Activated T-helper 2 cell treated with anti-CD3 and anti-CD28 coated beads, Interferon-gamma antibody, Interleukin-2, Interleukin-4, amounts not matched to agents 10 μg/mL and 5 μg/mL and 100 μg/mL, durations not matched to agents 14 hours and 24 hours and 36 hours (primary cell): ENCODE measurements around the gene RIPOR3. TPM values are rescaled to one million over a fixed set of nuclear protein-coding genes. Genes with fewer than 3 reads are reported as not detected.
A peak's percentile ranks its signal among the peaks of the same experiment; 100 is the strongest.

Experiments used
- DNase-seq: peaks from one replicate; pipeline ENCODE4 v3.0.0; 2021; ENCODE audit warnings: low spot score
- H3K27ac Mint-ChIP-seq: one replicate; pipeline ENCODE4 v1.8.0; 2021; ENCODE audit warnings: mixed read lengths
- H3K27me3 Mint-ChIP-seq: one replicate; pipeline ENCODE4 v1.8.0; 2021; ENCODE audit warnings: low read depth, mixed read lengths
- H3K36me3 Mint-ChIP-seq: one replicate; pipeline ENCODE4 v1.8.0; 2021; ENCODE audit warnings: low read depth, mixed read lengths
- H3K4me1 Mint-ChIP-seq: one replicate; pipeline ENCODE4 v1.8.0; 2021; ENCODE audit warnings: low read depth, mixed read lengths
- H3K4me3 Mint-ChIP-seq: one replicate; pipeline ENCODE4 v1.8.0; 2021; ENCODE audit warnings: low read depth, mild to moderate bottlenecking, moderate library complexity, mixed read lengths
- H3K9me3 Mint-ChIP-seq: one replicate; pipeline ENCODE4 v1.8.0; 2021; ENCODE audit warnings: mixed read lengths
- intact Hi-C: fragments of 100-400 bp; cut with micrococcal nuclease; formaldehyde crosslinking; loops from one replicate; pipeline ENCODE4 v1.15.1; 2023
- total RNA-seq: library from RNA; stranded (reverse); gene quantifications from 2 replicates; pipeline ENCODE4 v1.2.3, GENCODE V29; 2022

The RIPOR3 gene
- total RNA-seq, 1 donor from 2014 or later = not detected

GRCh38 chr20:50582092-50582491, 109.2 kb downstream of the RIPOR3 start:
- Mint-ChIP-seq H3K27me3 (no peaks in the 10 kb centered on the region), H3K9me3 (no peaks in the 10 kb centered on the region), H3K36me3 (peaks cover 86% of the 10 kb centered on the region), H3K4me3 (no peak overlapping the region), H3K4me1 (peaks cover 4% of the 10 kb centered on the region), H3K27ac (no peak overlapping the region)
- no peak for DNase-seq
- intact Hi-C loops = no loop called here

- Mint-ChIP-seq H3K27ac (no peak overlapping the region), H3K4me1 (peaks cover 7% of the 10 kb centered on the region), H3K4me3 (no peak overlapping the region), H3K9me3 (no peaks in the 10 kb centered on the region), H3K27me3 (no peaks in the 10 kb centered on the region), H3K36me3 (peaks cover 82% of the 10 kb centered on the region)
- intact Hi-C loops = no loop called here
- no peak for DNase-seq
Observed at GRCh38 chr20:50580842-50581544, 110.3 kb downstream of the RIPOR3 start.

- peaks cover 12% of the 10 kb centered on the region for H3K4me1 Mint-ChIP-seq
Observed at GRCh38 chr20:50580016-50580747, 111.2 kb downstream of the RIPOR3 start.

GRCh38 chr20:50579511-50579910, 111.8 kb downstream of the RIPOR3 start:
- H3K4me3 Mint-ChIP-seq = no peak overlapping the region
- H3K27me3 Mint-ChIP-seq = no peaks in the 10 kb centered on the region
- H3K27ac Mint-ChIP-seq = no peak overlapping the region
- no peak for DNase-seq
- H3K36me3 Mint-ChIP-seq = peaks cover 82% of the 10 kb centered on the region
- intact Hi-C loops = no loop called here
- H3K4me1 Mint-ChIP-seq = peaks cover 13% of the 10 kb centered on the region
- H3K9me3 Mint-ChIP-seq = no peaks in the 10 kb centered on the region

More at GRCh38 chr20:50580016-50580747, 111.2 kb downstream of the RIPOR3 start:
- intact Hi-C loops = no loop called here
- no peak overlapping the region for H3K4me3 Mint-ChIP-seq
- no peaks in the 10 kb centered on the region for H3K27me3 Mint-ChIP-seq
- H3K9me3 Mint-ChIP-seq = no peaks in the 10 kb centered on the region
- peaks cover 80% of the 10 kb centered on the region for H3K36me3 Mint-ChIP-seq
- no peak overlapping the region for H3K27ac Mint-ChIP-seq
- no peak for DNase-seq

GRCh38 chr20:50578778-50579165, 112.6 kb downstream of the RIPOR3 start:
- no peaks in the 10 kb centered on the region for H3K9me3 Mint-ChIP-seq
- no peak for DNase-seq
- H3K4me1 Mint-ChIP-seq = peaks cover 13% of the 10 kb centered on the region
- H3K27me3 Mint-ChIP-seq = no peaks in the 10 kb centered on the region
- H3K4me3 Mint-ChIP-seq = no peak overlapping the region
- peaks cover 85% of the 10 kb centered on the region for H3K36me3 Mint-ChIP-seq
- H3K27ac Mint-ChIP-seq = no peak overlapping the region
- intact Hi-C loops = no loop called here

GRCh38 chr20:50578061-50578777, 113.1 kb downstream of the RIPOR3 start:
- Mint-ChIP-seq H3K27me3 (no peaks in the 10 kb centered on the region), H3K9me3 (no peaks in the 10 kb centered on the region), H3K4me3 (no peak overlapping the region), H3K36me3 (peaks cover 83% of the 10 kb centered on the region), H3K4me1 (peaks cover 12% of the 10 kb centered on the region), H3K27ac (no peak overlapping the region)
- intact Hi-C loops = no loop called here
- no peak for DNase-seq

GRCh38 chr20:50577175-50578018, 113.9 kb downstream of the RIPOR3 start:
- Mint-ChIP-seq H3K27ac (no peak overlapping the region), H3K27me3 (no peaks in the 10 kb centered on the region), H3K4me1 (peaks cover 18% of the 10 kb centered on the region), H3K4me3 (no peak overlapping the region), H3K36me3 (peaks cover 80% of the 10 kb centered on the region), H3K9me3 (no peaks in the 10 kb centered on the region)
- intact Hi-C loops = no loop called here
- DNase-seq = no peak

GRCh38 chr20:50575865-50576720, 115.2 kb downstream of the RIPOR3 start:
- Mint-ChIP-seq H3K27ac (no peak overlapping the region), H3K36me3 (peaks cover 78% of the 10 kb centered on the region), H3K27me3 (no peaks in the 10 kb centered on the region), H3K9me3 (no peaks in the 10 kb centered on the region), H3K4me3 (no peak overlapping the region), H3K4me1 (peaks cover 25% of the 10 kb centered on the region)
- intact Hi-C loops = loop anchor here (1.0 kb wide), 1 partner anchor 98 kb away; no protein-coding TSS in a partner anchor
- DNase-seq = peak; percentile 44

- H3K9me3 Mint-ChIP-seq = no peaks in the 10 kb centered on the region
- no peaks in the 10 kb centered on the region for H3K27me3 Mint-ChIP-seq
- no peak overlapping the region for H3K4me3 Mint-ChIP-seq
- DNase-seq = no peak
- intact Hi-C loops = loop anchor here (5.0 kb wide), 1 partner anchor 382 kb away; the partner anchor contains the start of gene CEBPB
- H3K36me3 Mint-ChIP-seq = peaks cover 77% of the 10 kb centered on the region
- peaks cover 40% of the 10 kb centered on the region for H3K4me1 Mint-ChIP-seq
- no peak overlapping the region for H3K27ac Mint-ChIP-seq
Observed at GRCh38 chr20:50574586-50574985, 116.8 kb downstream of the RIPOR3 start.

- H3K4me1 Mint-ChIP-seq = peaks cover 45% of the 10 kb centered on the region
- no peak for DNase-seq
- H3K4me3 Mint-ChIP-seq = no peak overlapping the region
- H3K27me3 Mint-ChIP-seq = no peaks in the 10 kb centered on the region
- H3K36me3 Mint-ChIP-seq = peaks cover 77% of the 10 kb centered on the region
- no peaks in the 10 kb centered on the region for H3K9me3 Mint-ChIP-seq
- H3K27ac Mint-ChIP-seq = no peak overlapping the region
- intact Hi-C loops = loop anchor here (5.0 kb wide), 1 partner anchor 382 kb away; the partner anchor contains the start of gene CEBPB
Observed at GRCh38 chr20:50574108-50574507, 117.2 kb downstream of the RIPOR3 start.

- Mint-ChIP-seq H3K27me3 (no peaks in the 10 kb centered on the region), H3K4me3 (no peak overlapping the region), H3K27ac (peak overlapping the region; percentile 9), H3K4me1 (peaks cover 54% of the 10 kb centered on the region), H3K9me3 (no peaks in the 10 kb centered on the region), H3K36me3 (peaks cover 77% of the 10 kb centered on the region)
- DNase-seq = no peak
- intact Hi-C loops = loop anchor here (5.0 kb wide), 1 partner anchor 381 kb away; the partner anchor contains the start of gene CEBPB
Observed at GRCh38 chr20:50572938-50573777, 118.2 kb downstream of the RIPOR3 start.
